ENCODE data around the gene LDHAL6A. TPM values are rescaled to one million over a fixed set of nuclear protein-coding genes. Genes with fewer than 3 reads are reported as not detected.

The LDHAL6A gene
- polyA plus RNA-seq, 1 donor from 2014 or later, result not detected

- H2AFZ ChIP-seq (ENCODE audit: low read depth, low read length), result no peak overlapping the region
- no peaks in the 10 kb centered on the region for H3K27me3 ChIP-seq (ENCODE audit: insufficient read depth, low read depth, low read length)
- H3K79me2 ChIP-seq (replicated peaks; ENCODE audit: insufficient read depth, low read length), result no peaks in the 10 kb centered on the region
- TF ChIP-seq MXI1 (conservative IDR thresholded peaks at IDR 0.05; ENCODE audit: poor library complexity, severe bottlenecking), result no peak
- TF ChIP-seq TAF1 (IDR thresholded peaks at IDR 0.05; ENCODE audit: low read depth), result no peak
- no peak for TF ChIP-seq CTCF (IDR thresholded peaks at IDR 0.05; ENCODE audit: poor library complexity, severe bottlenecking)
- no peak for TF ChIP-seq RAD21 (conservative IDR thresholded peaks at IDR 0.05)
- TF ChIP-seq SMC3 (conservative IDR thresholded peaks at IDR 0.05; ENCODE audit: poor library complexity), result no peak
- TF ChIP-seq, protein P1, sequence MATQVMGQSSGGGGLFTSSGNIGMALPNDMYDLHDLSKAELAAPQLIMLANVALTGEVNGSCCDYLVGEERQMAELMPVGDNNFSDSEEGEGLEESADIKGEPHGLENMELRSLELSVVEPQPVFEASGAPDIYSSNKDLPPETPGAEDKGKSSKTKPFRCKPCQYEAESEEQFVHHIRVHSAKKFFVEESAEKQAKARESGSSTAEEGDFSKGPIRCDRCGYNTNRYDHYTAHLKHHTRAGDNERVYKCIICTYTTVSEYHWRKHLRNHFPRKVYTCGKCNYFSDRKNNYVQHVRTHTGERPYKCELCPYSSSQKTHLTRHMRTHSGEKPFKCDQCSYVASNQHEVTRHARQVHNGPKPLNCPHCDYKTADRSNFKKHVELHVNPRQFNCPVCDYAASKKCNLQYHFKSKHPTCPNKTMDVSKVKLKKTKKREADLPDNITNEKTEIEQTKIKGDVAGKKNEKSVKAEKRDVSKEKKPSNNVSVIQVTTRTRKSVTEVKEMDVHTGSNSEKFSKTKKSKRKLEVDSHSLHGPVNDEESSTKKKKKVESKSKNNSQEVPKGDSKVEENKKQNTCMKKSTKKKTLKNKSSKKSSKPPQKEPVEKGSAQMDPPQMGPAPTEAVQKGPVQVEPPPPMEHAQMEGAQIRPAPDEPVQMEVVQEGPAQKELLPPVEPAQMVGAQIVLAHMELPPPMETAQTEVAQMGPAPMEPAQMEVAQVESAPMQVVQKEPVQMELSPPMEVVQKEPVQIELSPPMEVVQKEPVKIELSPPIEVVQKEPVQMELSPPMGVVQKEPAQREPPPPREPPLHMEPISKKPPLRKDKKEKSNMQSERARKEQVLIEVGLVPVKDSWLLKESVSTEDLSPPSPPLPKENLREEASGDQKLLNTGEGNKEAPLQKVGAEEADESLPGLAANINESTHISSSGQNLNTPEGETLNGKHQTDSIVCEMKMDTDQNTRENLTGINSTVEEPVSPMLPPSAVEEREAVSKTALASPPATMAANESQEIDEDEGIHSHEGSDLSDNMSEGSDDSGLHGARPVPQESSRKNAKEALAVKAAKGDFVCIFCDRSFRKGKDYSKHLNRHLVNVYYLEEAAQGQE (IDR thresholded peaks at IDR 0.05; ENCODE audit: borderline replicate concordance), result no peak
- no peak for TF ChIP-seq EP300 (conservative IDR thresholded peaks at IDR 0.05; ENCODE audit: poor library complexity, severe bottlenecking)
- TF ChIP-seq POLR2AphosphoS5 (IDR thresholded peaks at IDR 0.05), result no peak
- no peak for TF ChIP-seq EZH2 (IDR thresholded peaks at IDR 0.05; ENCODE audit: borderline replicate concordance, insufficient read depth, low read length, poor library complexity, severe bottlenecking)
- H3K4me3 ChIP-seq (ENCODE audit: low read length), result no peak overlapping the region
- no peaks in the 10 kb centered on the region for H3K36me3 ChIP-seq (ENCODE audit: insufficient read depth, low read length)
- no peak overlapping the region for H3K9ac ChIP-seq (ENCODE audit: low read length)
- no peak overlapping the region for H3K4me2 ChIP-seq (ENCODE audit: low read length)
- H3K27ac ChIP-seq (ENCODE audit: low read length), result no peak overlapping the region
- H3K9me3 ChIP-seq (ENCODE audit: low read length), result no peaks in the 10 kb centered on the region
- no peaks in the 10 kb centered on the region for H3F3A ChIP-seq (ENCODE audit: insufficient read depth, low read length, poor library complexity, severe bottlenecking)
- H4K20me1 ChIP-seq (ENCODE audit: insufficient read depth), result no peaks in the 10 kb centered on the region
- no peaks in the 10 kb centered on the region for H3K9me2 ChIP-seq (ENCODE audit: insufficient read depth, low read length)
Measured at GRCh38 chr11:18452927-18453326, 2.7 kb upstream of the LDHAL6A start.

DNA sequence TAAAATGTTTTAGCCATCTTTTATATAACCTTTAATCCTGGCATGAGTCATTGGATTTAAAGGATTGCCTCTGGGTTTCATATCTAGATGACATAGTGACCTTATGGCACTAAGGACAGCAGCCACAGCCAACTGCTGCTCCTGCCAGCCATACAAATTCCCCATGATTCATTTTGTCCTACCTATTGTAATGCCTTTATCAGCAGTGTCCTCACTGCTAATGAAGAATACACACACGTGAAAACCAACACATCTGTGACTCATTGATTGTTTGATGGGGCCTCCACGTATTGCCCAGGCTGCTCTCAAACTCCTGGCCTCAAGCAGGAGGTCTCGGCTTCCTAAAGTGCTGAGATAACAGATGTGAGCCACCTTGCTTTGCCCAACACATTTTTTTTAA is 1.8 kb downstream of the LDHAL6A start:
- H4K20me1 ChIP-seq (ENCODE audit: insufficient read depth), result no peaks in the 10 kb centered on the region
- no peaks in the 10 kb centered on the region for H3F3A ChIP-seq (ENCODE audit: insufficient read depth, low read length, poor library complexity, severe bottlenecking)
- no peak overlapping the region for H2AFZ ChIP-seq (ENCODE audit: low read depth, low read length)
- H3K79me2 ChIP-seq (replicated peaks; ENCODE audit: insufficient read depth, low read length), result no peaks in the 10 kb centered on the region
- TF ChIP-seq POLR2AphosphoS5 (IDR thresholded peaks at IDR 0.05), result no peak
- H3K27me3 ChIP-seq (ENCODE audit: insufficient read depth, low read depth, low read length), result no peaks in the 10 kb centered on the region
- H3K9me2 ChIP-seq (ENCODE audit: insufficient read depth, low read length), result no peaks in the 10 kb centered on the region
- no peaks in the 10 kb centered on the region for H3K9me3 ChIP-seq (ENCODE audit: low read length)
- H3K27ac ChIP-seq (ENCODE audit: low read length), result no peak overlapping the region
- no peak overlapping the region for H3K4me3 ChIP-seq (ENCODE audit: low read length)
- no peak overlapping the region for H3K4me2 ChIP-seq (ENCODE audit: low read length)
- no peak overlapping the region for H3K9ac ChIP-seq (ENCODE audit: low read length)
- H3K36me3 ChIP-seq (ENCODE audit: insufficient read depth, low read length), result no peaks in the 10 kb centered on the region

DNA sequence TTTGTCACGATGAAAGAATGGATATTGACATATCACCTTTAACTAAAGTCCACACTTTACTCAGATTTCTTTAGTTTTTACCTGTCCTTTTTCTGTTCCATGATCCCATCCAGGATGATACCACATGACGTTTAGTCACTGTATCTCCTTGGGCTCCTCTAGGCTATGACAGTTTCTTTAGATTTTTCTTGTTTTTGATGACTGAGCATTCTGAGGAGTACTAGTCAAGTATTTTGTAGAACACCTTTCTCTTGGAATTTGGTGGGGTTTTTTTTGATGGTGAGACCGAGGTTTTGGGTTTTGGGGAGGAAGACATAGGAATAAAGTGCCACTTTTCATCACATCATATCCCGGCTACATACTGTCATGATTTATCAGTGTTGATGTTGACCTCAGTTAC is 4.0 kb downstream of the LDHAL6A start:
- Histone ChIP-seq H3K9me2 (ENCODE audit: insufficient read depth, low read length) (no peaks in the 10 kb centered on the region), H3K4me2 (ENCODE audit: low read length) (no peak overlapping the region), H3K4me3 (ENCODE audit: low read length) (no peak overlapping the region), H2AFZ (ENCODE audit: low read depth, low read length) (no peak overlapping the region), H3K9me3 (ENCODE audit: low read length) (no peaks in the 10 kb centered on the region), H3K79me2 (replicated peaks; ENCODE audit: insufficient read depth, low read length) (no peaks in the 10 kb centered on the region), H3K9ac (ENCODE audit: low read length) (no peak overlapping the region), H3K27ac (ENCODE audit: low read length) (no peak overlapping the region), H3K36me3 (ENCODE audit: insufficient read depth, low read length) (no peaks in the 10 kb centered on the region), H4K20me1 (ENCODE audit: insufficient read depth) (no peaks in the 10 kb centered on the region), H3F3A (ENCODE audit: insufficient read depth, low read length, poor library complexity, severe bottlenecking) (no peaks in the 10 kb centered on the region), H3K27me3 (ENCODE audit: insufficient read depth, low read depth, low read length) (no peaks in the 10 kb centered on the region)
- TF ChIP-seq EZH2 (IDR thresholded peaks at IDR 0.05; ENCODE audit: borderline replicate concordance, insufficient read depth, low read length, poor library complexity, severe bottlenecking), result no peak
- TF ChIP-seq POLR2AphosphoS5 (IDR thresholded peaks at IDR 0.05), result no peak

Measured in neural cell (in vitro differentiated cells).